G401.6 (cell line): ENCODE results near the gene SPIB.
"Not testable (repeated sequence)": the region's sequence is repeated elsewhere in the genome, so short reads cannot be mapped to it uniquely, and the experiment has no call there.

Source experiments
- FAIRE-seq: peaks from 2 replicates; lab custom pipeline; 2012; peaks lifted over from hg19 to GRCh38; lab: Jason Lieb, UNC

SPIB gene

DNA sequence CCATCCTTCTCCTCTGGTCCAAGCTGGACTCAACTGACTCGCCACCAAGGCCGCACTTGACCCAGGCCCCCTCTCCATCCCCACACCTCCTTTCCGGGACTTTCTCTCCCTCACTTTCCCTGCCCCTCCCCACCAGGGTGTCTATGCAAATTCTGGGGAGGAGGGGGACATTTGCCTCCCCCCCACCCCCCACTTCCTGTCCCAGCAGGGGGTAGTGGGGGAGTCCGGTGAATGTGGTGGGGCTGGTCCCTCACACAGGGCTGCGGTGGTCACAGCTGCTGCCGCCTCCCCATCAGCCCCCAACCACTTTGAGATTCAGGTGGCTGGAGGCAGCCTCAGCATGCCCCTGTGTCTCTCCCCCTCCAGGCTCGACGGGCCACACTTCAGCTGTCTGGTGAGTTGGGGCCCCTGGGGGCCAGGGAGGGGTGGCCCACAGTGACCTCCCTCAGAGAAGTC is 870 bp downstream of the SPIB start:
- FAIRE-seq, result no peak

DNA sequence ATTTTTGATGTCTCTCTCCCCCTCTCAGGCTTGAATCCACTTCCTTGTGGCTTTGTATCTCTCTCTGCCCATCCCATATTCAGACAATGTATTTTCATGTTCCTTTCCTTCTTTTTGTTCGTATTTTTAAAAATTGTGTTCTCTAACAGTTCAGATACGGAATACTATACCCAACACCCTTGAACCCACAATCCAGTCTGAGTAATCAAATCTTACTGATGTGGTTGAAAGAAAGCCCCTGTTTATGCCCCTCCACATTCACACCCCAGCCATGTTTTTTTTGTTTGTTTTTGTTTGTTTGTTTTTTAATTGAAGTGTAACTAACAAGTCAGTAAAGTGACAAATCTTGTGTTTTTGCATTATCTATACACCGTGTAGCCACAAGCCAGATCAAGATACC is 1.4 kb downstream of the SPIB start:
- no peak for FAIRE-seq

DNA sequence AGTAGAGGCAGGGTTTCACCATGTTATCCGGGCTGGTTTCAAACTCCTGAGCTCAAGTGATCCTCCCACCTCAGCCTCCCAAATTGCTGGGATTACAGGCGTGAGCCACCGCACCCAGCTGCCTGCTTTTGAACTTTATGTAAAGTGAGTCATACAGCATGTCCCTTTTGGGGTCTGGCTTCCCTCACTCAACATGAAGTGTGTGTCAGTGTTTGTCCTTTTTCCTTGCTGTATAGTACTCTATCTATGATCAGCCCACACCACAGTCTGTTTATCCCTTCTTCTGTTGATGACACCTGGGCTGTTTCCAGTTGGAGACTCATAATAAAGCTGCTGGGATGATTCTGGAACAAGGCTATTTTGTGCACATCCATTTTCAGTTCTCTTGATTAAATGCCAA is 2.1 kb downstream of the SPIB start:
- no peak for FAIRE-seq

DNA sequence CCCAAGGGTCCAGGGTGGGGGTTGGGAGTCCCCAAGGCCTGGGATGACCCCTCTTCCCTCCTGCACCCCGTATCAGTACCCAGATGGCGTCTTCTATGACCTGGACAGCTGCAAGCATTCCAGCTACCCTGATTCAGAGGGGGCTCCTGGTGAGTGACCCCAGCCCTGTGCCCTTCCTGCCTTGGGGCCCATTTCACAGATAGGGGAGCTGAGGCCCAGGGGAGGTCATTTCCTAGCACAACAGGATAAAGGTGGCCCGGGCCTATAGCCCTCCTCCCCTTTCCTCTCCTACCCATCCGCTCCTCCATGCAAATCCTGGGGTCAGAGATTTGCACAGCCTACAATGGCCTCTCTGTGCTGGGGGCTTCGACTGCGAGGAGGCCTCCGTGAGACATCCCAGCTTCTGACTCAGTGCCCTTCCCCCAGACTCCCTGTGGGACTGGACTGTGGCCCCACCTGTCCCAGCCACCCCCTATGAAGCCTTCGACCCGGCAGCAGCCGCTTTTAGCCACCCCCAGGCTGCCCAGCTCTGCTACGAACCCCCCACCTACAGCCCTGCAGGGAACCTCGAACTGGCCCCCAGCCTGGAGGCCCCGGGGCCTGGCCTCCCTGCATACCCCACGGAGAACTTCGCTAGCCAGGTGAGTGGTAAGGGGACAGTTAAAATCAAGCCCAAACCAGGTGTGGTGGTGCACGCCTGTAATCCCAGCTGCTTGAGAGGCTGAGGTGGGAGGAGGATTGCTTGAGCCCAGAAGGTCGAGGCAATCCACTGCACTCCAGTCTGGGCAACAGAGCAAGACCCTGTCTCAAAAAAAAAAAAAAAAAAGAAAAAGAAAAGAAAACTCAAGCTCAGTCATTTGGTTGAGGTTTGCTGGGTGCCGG is 3.9 kb downstream of the SPIB start:
- FAIRE-seq, result no peak

DNA sequence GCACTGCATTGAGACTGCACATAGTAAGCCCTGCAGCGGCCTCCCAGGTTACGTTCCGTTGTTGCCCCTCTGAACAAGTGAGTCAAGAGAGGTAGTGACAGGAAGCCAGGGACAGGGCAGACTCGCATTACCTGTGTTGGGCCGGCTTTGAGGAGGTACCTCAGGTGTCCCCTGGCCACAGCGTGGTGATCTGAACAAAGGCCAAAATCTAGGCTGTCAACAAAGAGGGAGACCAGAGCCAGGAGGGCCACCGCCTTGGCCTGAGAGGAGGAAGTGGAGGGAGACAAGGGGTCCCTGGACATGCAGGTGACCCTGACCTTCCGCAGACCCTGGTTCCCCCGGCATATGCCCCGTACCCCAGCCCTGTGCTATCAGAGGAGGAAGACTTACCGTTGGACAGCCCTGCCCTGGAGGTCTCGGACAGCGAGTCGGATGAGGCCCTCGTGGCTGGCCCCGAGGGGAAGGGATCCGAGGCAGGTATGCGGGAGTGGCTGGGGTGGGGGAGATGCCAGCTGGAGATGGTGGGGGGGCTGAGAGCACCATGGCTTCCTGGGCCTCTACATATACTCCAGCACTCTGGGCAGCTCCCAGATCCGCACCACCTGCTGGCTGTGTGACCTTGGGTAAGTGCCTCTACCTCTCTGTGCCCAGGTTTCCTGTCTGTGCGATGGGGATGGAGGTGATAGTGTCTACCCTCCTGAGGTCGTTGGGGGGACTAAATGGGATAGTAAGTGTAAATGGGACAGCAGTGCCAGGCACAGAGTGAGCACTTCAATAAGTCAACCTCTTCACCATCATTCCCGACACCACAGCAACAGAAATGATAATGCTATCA is 4.8 kb downstream of the SPIB start:
- no peak for FAIRE-seq

DNA sequence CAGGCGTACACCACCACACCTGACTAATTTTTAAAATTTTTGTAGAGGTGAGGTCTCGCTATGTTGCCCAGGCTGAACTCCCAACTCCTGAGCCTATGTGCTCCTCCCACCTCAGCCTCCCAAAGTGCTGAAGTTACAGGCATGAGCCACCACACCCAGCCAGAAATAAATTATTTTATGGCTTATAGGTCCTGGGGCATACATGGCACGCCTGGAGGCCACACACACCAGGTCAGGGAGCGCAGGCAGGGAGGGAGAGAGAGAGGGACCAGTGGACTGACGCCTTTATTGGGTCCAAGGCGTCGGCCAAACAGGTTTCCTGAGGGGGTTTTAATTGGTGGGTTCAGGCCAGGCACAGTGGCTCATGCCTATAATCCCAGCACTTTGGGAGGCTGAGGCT is 6.8 kb downstream of the SPIB start:
- FAIRE-seq, result no peak

DNA sequence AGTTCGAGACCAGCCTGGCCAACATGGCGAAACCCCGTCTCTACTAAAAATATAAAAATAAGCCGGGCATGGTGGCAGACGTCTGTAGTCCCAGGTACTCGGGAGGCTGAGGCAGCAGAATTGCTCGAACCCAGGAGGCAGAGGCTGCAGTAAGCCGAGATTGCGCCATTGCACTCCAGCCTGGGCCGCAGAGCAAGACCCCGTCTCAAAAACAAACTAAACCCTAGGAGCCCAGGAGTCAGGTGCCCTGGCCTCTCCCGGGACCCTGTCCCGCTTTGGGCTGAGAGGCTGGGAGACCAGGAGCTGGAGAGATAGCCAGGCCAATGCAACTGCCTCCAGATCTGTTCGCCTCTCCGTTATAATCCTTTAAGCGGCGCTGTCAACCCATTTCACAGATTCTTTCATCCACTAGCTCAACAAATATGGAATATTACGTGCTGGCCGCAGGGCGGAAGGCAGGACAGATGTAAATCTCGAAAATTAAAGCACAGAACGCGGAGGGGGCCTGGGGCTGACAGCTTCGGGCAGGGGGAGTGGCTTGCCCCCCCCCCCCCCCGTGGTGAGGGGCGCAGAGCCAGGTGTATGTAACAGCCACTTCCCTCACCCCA is 8.7 kb downstream of the SPIB start:
- FAIRE-seq, result no peak

DNA sequence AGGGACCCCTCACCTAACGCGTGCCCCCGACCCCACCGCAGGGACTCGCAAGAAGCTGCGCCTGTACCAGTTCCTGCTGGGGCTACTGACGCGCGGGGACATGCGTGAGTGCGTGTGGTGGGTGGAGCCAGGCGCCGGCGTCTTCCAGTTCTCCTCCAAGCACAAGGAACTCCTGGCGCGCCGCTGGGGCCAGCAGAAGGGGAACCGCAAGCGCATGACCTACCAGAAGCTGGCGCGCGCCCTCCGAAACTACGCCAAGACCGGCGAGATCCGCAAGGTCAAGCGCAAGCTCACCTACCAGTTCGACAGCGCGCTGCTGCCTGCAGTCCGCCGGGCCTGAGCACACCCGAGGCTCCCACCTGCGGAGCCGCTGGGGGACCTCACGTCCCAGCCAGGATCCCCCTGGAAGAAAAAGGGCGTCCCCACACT is 9.3 kb downstream of the SPIB start:
- FAIRE-seq, result no peak

DNA sequence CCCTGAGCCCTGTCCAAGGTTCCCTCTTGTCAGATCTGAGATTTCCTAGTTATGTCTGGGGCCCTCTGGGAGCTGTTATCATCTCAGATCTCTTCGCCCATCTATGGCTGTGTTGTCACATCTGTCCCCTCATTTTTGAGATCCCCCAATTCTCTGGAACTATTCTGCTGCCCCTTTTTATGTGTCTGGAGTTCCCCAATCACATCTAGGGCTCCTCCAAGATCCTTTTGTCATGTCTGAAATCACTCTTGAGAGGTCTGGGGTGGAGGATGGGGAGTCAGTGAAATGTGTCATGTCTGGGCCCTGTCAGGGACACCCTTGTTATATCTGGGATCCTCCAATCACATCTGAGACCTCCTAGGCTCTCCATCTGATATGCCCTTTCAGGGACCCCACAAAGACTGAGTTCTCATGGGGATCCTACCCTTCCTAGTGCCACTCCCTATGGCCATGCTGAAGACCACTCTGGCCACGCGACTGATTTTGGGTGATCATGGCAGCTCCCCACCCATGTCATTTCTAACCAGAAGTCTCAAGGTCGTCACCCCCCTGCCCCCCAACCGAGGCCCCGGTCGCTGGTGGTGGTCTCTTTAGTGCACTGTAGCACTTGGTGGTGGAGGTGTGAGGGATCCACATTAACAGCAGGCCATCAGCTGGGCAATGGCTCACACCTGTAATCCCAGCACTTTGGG is 10.2 kb downstream of the SPIB start:
- no peak for FAIRE-seq

DNA sequence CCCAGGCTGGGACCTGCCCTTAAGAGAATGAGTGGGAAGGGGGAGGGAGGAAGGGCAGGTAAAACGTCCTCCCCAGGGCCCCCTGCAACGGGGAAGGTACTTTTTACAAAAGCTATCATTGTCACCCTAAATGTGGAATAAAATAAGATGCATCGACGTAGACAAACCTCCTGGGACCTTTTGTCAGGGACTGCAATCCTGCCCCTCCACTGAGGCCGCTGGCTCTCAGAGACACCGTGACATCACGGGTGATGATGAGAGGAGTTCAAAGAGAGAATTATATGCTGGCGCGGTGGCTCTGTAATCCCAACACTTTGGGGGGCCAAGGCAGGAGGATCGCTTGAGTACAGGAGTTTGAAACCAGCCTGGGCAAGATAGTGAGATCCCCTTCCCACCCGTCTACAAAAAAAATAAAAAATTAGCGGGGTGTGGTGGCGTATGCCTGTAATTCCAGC is 12.2 kb downstream of the SPIB start:
- no peak for FAIRE-seq

DNA sequence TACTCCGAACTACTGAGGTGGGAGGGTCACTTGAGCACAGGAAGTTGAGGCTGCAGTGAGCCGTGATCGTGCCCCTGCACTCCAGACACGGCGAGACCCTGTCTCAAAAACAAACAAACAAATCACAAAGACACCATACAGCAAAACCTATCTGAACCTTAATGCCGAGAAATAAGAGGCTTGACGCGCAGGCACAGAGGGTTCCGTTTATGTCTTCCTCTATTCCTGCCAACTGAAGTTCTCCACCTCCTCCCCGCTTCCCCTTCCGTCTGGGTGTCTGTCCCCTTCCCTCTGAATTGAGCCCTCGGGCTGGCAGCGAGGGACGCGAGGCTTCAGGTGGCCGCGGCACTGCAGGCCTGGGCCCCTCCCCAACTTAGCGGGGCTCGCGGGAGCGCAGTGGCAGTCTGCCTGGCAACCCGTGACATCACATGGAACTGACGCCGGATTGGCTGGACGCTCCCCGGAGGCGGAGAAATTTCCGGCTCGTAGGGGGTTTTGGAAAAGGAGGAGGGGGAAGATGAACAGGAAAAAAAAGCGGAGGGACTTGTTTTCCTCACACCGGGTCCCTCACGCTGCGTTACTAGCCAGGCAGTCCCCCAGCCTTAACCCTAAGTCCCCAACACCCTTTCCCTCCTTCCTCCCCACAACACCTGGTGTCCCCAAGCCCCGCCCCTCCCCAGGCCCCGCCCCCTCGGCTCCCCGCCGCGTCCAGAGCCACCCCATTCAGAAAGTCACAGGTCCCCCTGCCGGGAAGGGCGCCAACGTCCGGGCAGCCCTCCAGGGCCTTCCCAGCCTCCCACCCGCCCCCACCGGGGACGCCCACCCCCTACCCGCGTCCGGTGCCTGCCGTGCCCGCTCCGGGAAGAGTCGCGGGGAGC is 12.8 kb downstream of the SPIB start:
- FAIRE-seq, result peak; percentile 74

DNA sequence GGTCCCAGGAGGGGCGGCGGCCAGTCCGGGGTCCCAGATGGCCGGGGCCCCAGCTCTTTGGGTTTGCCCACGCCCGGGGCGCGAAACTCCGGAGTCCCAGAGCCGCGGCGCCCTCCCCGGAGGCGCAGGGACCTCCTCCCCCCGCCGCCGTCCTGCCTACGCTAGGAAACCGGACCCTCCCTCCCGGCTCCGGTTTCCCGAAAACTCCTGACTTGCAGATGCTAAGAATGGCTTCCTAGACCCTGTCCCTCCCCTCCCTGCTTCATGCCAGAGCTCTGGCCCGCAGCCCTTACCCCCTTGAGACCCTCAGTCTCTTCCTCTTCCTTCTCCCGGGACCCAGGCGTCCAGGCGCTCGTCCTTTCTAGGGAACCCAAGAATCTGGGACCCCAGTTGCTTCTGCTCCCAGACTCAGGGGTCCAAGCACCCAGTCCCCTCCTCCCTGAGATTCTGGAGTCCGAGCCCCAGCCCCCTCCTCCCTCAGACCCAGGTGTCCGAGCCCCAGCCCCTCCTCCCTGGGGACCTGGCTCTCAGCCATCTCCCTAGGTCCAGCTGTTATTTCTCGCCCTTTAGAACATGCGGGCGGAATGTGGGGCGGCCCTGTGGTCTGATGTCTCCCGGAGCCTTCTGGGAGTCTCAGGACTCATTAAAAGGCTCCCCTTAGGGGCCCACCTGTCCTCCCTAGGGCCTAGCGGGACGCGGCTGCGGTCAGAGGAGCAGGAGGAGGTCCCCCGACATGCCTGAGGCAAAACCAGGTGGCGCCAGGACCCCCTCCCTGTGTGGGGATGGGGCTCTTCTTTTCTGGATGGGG is 13.7 kb downstream of the SPIB start, which contains the start of gene MYBPC2:
Gene MYBPC2 (plus strand): TSS at position 672 of the 808 bp plus-strand sequence. CDS start 62 bp downstream, at position 734.
- no peak for FAIRE-seq

DNA sequence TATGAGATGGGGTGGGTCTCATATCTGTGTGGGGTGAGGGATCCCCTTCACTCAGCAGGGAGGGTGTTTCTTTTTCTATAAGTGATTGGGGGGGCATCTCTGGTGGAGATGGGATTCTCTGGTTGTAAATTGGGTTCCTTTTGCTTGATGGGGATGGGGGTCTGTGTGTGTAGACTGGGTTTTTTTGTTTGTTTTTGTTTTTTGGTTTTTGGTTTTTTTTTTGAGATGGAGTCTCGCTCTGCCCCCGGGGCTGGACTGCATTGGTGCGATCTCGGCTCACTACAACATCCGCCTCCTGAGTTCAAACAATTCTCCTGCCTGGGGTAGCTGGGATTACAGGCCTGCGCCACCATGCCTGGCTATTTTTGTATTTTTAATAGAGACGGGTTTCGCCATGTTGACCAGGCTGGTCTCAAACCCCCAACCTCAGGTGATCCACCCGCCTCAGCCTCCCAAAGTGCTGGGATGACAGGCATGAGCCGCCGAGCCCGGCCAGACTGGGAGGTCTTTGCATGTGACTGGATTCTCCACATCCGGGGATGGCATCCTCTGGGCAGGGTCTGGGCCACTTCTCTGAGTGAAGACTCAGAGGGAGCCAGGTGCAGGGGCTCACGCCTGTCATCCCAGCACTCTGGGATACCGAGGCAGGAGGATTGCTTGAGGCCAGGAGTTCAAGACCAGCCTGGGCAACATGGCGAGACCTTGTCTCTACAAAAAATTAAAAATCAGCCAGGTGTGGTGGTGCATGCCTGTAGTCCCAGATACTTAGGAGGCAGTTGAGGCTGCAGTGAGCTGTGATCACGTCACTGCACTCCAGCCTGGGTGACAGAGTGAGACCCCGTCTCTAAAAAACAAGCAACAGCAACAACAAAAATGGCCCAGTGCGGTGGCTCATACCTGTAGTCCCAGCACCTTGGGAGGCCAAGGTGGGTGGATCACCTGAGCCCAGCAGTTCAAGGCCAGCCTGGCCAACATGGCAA is 14.8 kb downstream of the SPIB start:
- FAIRE-seq, result no peak

DNA sequence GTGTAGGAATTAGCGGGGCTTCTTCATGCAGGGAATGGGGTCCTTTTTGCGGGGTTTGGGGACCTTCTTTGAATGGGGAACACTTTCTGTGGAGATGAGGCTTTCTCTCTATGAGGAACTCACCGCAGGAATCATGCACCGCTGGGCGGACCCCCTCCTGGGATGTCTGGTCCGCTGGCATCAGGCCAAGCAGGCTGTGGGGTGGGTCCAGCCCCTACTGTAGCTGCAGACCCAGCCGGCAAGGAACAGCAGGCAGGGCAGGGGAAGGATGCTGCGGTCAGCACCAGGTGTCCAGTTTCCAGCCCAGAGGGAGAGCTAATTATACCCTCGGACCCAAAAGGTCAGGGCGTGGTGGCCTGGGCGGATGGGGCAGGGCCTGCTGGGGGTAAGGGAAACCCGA is 15.8 kb downstream of the SPIB start:
- no peak for FAIRE-seq

DNA sequence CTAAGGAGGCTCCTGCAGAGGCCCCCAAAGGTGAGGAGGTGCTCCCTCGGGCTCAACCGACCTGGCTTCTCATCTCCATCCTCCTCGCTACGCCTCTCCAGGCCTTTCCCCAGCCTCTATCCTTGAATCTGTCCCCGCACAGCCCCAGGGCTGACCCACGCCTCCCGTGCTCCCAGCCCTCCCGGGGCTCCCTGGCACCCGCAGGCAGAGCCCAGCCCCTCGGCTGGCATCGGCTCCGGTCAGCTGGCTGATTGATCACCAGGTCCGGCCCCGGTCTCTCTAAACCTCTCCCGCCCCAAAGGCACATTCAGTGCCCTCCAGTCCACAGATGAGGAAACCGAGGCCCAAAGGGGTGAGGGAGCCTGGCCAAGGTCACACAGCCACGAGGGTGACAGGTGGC is 16.5 kb downstream of the SPIB start:
- no peak for FAIRE-seq

DNA sequence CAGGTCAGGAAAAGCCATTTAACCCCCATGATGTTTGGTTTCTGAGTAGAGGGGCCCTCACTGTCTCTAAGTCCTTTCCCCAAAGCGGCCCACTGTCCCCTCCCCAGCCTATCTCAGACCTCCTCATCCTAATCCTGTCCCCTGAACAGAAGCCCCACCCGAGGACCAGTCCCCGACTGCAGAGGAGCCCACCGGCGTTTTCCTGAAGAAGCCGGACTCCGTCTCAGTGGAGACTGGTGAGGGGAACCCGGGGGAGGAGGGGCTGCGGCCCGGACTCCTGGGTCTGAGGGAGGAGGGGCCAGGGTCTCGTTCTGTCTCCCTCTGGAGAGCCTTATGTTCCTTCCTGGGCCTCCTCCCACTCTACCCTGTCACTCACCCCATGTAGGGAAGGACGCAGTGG is 16.9 kb downstream of the SPIB start:
- FAIRE-seq, result no peak

DNA sequence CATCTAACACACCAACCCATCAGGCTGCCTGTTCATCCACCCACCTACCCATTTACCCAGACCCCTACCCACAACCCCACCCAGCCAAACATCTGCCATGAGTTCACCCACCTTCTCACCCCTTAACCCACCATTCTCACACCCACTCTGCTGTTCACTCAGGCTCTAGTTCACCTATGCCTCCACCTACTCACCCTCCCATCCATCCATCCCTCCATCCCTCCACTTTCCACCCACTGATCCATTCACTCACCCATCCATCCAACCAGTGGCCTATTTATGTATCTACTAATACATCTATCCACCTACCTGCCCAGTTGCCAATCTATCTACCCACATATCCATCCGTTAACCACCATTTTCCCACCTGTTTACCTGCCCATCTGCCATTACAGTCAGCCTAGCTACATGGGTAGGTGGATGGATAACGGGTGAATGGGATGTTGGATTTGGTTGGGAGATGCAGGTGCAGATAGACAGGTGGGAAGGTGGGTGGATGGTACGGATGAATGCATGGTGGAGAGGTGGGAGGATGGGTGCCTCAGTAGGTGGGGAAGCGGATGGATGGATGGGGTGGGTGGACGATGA is 19.2 kb downstream of the SPIB start:
- no peak for FAIRE-seq

DNA sequence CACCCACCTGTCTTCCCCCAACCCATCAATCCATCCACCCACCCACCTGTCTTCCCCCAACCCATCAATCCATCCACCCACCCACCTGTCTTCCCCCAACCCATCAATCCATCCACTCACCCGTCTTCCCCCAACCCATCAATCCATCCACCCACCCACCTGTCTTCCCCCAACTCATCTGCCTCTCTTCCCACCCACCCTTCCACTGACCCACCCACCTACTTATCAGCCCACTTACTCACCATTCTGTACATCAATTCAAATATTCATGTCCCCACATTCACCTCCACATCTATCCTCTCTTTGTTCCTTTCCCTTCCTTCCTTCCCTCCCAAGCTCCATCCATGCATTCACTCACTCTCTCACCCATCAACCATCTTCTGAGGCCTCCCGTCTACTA is 20.4 kb downstream of the SPIB start:
- not testable (repeated sequence) for FAIRE-seq

DNA sequence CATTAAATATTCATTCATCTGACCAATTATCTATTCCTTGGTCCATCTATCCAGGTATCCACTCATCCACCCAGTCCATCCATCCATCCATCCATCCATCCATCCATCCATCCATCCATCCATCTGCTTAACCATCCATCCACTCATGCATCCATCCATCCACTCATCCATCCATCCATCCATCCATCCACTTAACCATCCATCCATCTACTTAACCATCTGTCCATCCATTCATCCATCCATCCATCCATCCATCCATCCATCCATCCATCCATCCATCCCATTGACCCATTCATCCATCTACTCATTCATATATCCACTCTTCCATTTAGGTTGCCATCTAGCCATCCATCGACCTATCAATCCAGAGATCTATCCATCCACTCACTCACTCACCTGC is 25.3 kb downstream of the SPIB start:
- FAIRE-seq, result no peak
